GM23338 (cell line): Measurements from ENCODE around the gene GAS2. TPM values are rescaled to one million over a fixed set of nuclear protein-coding genes. Genes with fewer than 3 reads are reported as not detected.

ENCODE experiments used
- ATAC-seq: fragments of 200-7000 bp; cut with Tn5 transposase; 3 replicates; pipeline ENCODE4 v1.9.1; 2020
- DNase-seq: peaks from one replicate; pipeline ENCODE4 v3.0.0-alpha.2; 2015; ENCODE audit warnings: low spot score
- H2AFZ ChIP-seq: fragments of 200-600 bp; sonication (generic); 2 replicates; pipeline ENCODE4 v1.8.0; 2016; ENCODE audit warnings: antibody characterized with exemption, mild to moderate bottlenecking, moderate library complexity
- H3F3A ChIP-seq: fragments of 200-600 bp; sonication (generic); replicated peaks from 2 replicates; pipeline ENCODE4 v1.8.0; 2017; ENCODE audit warnings: antibody characterized with exemption, mixed run types, low read depth
- H3K27ac ChIP-seq: fragments of 200-600 bp; sonication (generic); 2 replicates; pipeline ENCODE4 v1.6.1; 2016; ENCODE audit warnings: low read depth
- H3K27me3 ChIP-seq: fragments of 200-600 bp; sonication (generic); 2 replicates; pipeline ENCODE4 v1.8.0; 2016; ENCODE audit warnings: mild to moderate bottlenecking, mixed run types, moderate library complexity; ENCODE audit not compliant: insufficient read depth
- H3K36me3 ChIP-seq: fragments of 200-600 bp; sonication (generic); 2 replicates; pipeline ENCODE4 v1.8.0; 2016; ENCODE audit warnings: mild to moderate bottlenecking; ENCODE audit not compliant: insufficient read depth
- H3K4me1 ChIP-seq: fragments of 200-600 bp; sonication (generic); 2 replicates; pipeline ENCODE4 v1.8.0; 2016; ENCODE audit warnings: mild to moderate bottlenecking, moderate library complexity; ENCODE audit not compliant: insufficient read depth
- H3K4me2 ChIP-seq: fragments of 200-600 bp; sonication (generic); 2 replicates; pipeline ENCODE4 v1.7.1; 2017; ENCODE audit warnings: mixed run types
- H3K4me3 ChIP-seq: fragments of 200-600 bp; sonication (generic); 2 replicates; pipeline ENCODE4 v1.6.1; 2016; ENCODE audit warnings: mixed run types
- H3K79me2 ChIP-seq: fragments of 200-600 bp; sonication (generic); replicated peaks from 2 replicates; pipeline ENCODE4 v1.8.0; 2017; ENCODE audit warnings: mild to moderate bottlenecking; ENCODE audit not compliant: insufficient read depth
- H3K9me2 ChIP-seq: fragments of 200-600 bp; sonication (generic); 2 replicates; pipeline ENCODE4 v1.8.0; 2017; ENCODE audit not compliant: insufficient read depth
- H4K20me1 ChIP-seq: fragments of 200-600 bp; sonication (generic); replicated peaks from 2 replicates; pipeline ENCODE4 v1.8.0; 2017; ENCODE audit warnings: mild to moderate bottlenecking; ENCODE audit not compliant: insufficient read depth
- H3K27ac Mint-ChIP-seq: 2 replicates; pipeline ENCODE4 v1.8.0; 2020; ENCODE audit warnings: inconsistent platforms, mild to moderate bottlenecking, moderate library complexity, mixed read lengths
- H3K27me3 Mint-ChIP-seq: 3 replicates; pipeline ENCODE4 v1.8.0; 2022; ENCODE audit warnings: low read depth, mild to moderate bottlenecking, moderate library complexity, mixed read lengths, inconsistent platforms; ENCODE audit not compliant: insufficient read depth, poor library complexity
- H3K36me3 Mint-ChIP-seq: 3 replicates; pipeline ENCODE4 v1.8.0; 2021; ENCODE audit warnings: low read depth, mild to moderate bottlenecking, inconsistent platforms, moderate library complexity, mixed read lengths
- H3K4me1 Mint-ChIP-seq: 3 replicates; pipeline ENCODE4 v1.8.0; 2020; ENCODE audit warnings: mild to moderate bottlenecking, inconsistent platforms, mixed read lengths
- H3K4me3 Mint-ChIP-seq: 3 replicates; pipeline ENCODE4 v1.8.0; 2021; ENCODE audit warnings: moderate library complexity, mild to moderate bottlenecking, inconsistent platforms, mixed read lengths
- H3K9me3 Mint-ChIP-seq: 3 replicates; pipeline ENCODE4 v1.8.0; 2020; ENCODE audit warnings: moderate library complexity, mild to moderate bottlenecking, inconsistent platforms, mixed read lengths
- ETS1 ChIP-seq: IDR thresholded peaks from 2 replicates; pipeline ENCODE4 v1.6.1; 2016; ENCODE audit warnings: antibody characterized with exemption
- EZH2 ChIP-seq: fragments of 200-600 bp; sonication (generic); IDR thresholded peaks from one replicate; pipeline ENCODE4 v1.8.0; 2017; ENCODE audit warnings: antibody characterized with exemption, mild to moderate bottlenecking, low read depth; ENCODE audit not compliant: unreplicated experiment
- EZH2phosphoT487 ChIP-seq: fragments of 200-600 bp; sonication (generic); IDR thresholded peaks from one replicate; pipeline ENCODE4 v1.8.1; 2018; ENCODE audit warnings: antibody characterized with exemption; ENCODE audit not compliant: unreplicated experiment
- NANOG ChIP-seq: IDR thresholded peaks from 2 replicates; pipeline ENCODE4 v1.6.1; 2016; ENCODE audit warnings: antibody characterized with exemption, borderline replicate concordance
- ZNF114 ChIP-seq: fragments of 250-450 bp; sonication (Bioruptor Pico); IDR thresholded peaks from 2 replicates; pipeline ENCODE4 v1.5.0; 2020; ENCODE audit warnings: mild to moderate bottlenecking, moderate library complexity
- ZNF331 ChIP-seq: fragments of 250-450 bp; sonication (Bioruptor Pico); IDR thresholded peaks from 2 replicates; pipeline ENCODE4 v1.5.0; 2020; ENCODE audit warnings: low read depth, mild to moderate bottlenecking, moderate library complexity
- ZNF462 ChIP-seq: fragments of 250-450 bp; sonication (Bioruptor Pico); IDR thresholded peaks from 2 replicates; pipeline ENCODE4 v1.5.0; 2020; ENCODE audit warnings: mild to moderate bottlenecking, moderate library complexity
- polyA plus RNA-seq: library from polyadenylated mRNA; unstranded; fragments of >200 nt; fragmentation: Nextera tagmentation; extraction: Ambion mirVana; gene quantifications from 2 replicates; pipeline ENCODE4 v1.2.1, GENCODE V29; 2016
- total RNA-seq: library from RNA; depleted of rRNA; stranded (reverse); fragments of >200 nt; shearing (Covaris generic); gene quantifications from 2 replicates; pipeline ENCODE4 v1.2.3, GENCODE V29; 2014

Gene GAS2
- total and polyA plus RNA-seq, 2 experiments from 2014 or later, result 2.6 to 6.7 TPM

DNA sequence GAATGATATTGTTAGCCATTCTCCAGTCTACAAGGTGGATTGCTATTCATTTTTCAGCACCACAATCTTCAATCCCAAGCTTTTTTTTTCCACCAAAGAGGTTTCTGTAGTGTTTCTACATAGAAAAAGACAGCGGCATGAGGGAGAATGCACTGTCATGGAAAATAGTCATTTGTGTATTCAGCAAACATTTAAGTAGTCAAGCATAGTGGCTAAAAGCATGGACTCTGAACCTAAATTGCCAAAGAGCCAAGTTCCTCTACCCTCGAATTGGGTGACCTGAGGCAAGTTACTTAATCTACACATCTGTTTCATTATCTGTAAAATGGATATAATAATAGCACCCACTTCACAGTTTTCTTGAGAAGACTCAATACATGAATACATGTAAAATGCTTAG, 14.2 kb downstream of the GAS2 start (continued):
- TF ChIP-seq ZNF462 (CRISPR knock-in tag), result no peak
- no peak for TF ChIP-seq EZH2phosphoT487
- no peak for TF ChIP-seq ZNF114
- no peak for TF ChIP-seq ETS1
- TF ChIP-seq ZNF331 (CRISPR knock-in tag), result no peak
- no peak for TF ChIP-seq NANOG

DNA sequence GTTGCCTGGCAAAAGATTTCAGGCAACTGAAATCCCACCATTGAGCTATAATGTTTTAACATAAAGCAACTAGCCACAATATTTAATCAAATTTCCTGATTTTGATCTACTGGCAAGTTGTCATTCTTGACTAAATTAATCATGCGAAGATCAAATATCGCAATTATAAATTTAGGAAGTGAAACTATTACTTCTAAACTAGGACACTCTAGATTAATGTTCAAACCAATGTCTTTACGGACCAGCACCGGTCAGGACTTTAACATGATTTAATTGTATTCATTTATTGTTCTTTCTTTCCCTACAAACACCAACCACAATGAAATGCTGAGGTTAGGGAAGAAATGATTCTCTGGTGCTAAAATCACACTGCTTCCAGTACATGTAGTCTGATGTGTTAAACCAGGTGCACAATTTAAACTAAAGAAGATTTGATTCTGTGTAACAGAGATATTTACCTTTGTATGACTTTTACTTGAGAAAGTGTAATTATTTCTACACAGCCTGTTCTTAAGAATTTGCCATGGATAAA, 14.9 kb downstream of the GAS2 start:
- H3K4me1 ChIP-seq, result no peaks in the 10 kb centered on the region
- H3K4me2 ChIP-seq, result no peak overlapping the region
- no peak overlapping the region for H2AFZ ChIP-seq
- H3F3A ChIP-seq, result no peaks in the 10 kb centered on the region
- no peak overlapping the region for H3K27ac ChIP-seq
- DNase-seq (no peak), ATAC-seq (no peak)
- Mint-ChIP-seq H3K4me1 (peaks cover 6% of the 10 kb centered on the region; the same call in 1 of the 3 replicates), H3K27ac (no peak overlapping the region), H3K27me3 (no peaks in the 10 kb centered on the region), H3K9me3 (no peaks in the 10 kb centered on the region), H3K4me3 (no peak overlapping the region), H3K36me3 (no peaks in the 10 kb centered on the region)
- no peaks in the 10 kb centered on the region for H3K9me2 ChIP-seq
- no peaks in the 10 kb centered on the region for H3K36me3 ChIP-seq
- H3K79me2 ChIP-seq, result no peaks in the 10 kb centered on the region
- H3K4me3 ChIP-seq, result no peak overlapping the region
- H3K27me3 ChIP-seq, result no peaks in the 10 kb centered on the region
- no peaks in the 10 kb centered on the region for H4K20me1 ChIP-seq
- TF ChIP-seq EZH2 (no peak), ZNF462 (CRISPR knock-in tag) (no peak), ZNF331 (CRISPR knock-in tag) (no peak), ETS1 (no peak)
